ENCODE data around the gene LCK.
"Not testable (repeated sequence)": the region's sequence is repeated elsewhere in the genome, so short reads cannot be mapped to it uniquely, and the experiment has no call there.

The LCK gene

GRCh38 chr1:32289256-32289655 lies 38.2 kb downstream of the LCK start:
- H3K4me3 ChIP-seq (replicated peaks; ENCODE audit: low read depth, low read length), result no peak overlapping the region
- peaks cover 6% of the 10 kb centered on the region for H3K36me3 ChIP-seq (ENCODE audit: control insufficient read depth, insufficient read depth, low read length)
- no peak for DNase-seq (ENCODE audit: extremely low read depth, insufficient read length)
- TF ChIP-seq CTCF (IDR thresholded peaks at IDR 0.05; ENCODE audit: insufficient read depth, low read length, poor library complexity, severe bottlenecking), result no peak
- H3K27me3 ChIP-seq (replicated peaks; ENCODE audit: control insufficient read depth, insufficient read depth, low read length), result no peaks in the 10 kb centered on the region

- Histone ChIP-seq H3K27me3 (replicated peaks; ENCODE audit: control insufficient read depth, insufficient read depth, low read length) (no peaks in the 10 kb centered on the region), H3K4me3 (replicated peaks; ENCODE audit: low read depth, low read length) (peak overlapping the region; percentile 59), H3K36me3 (ENCODE audit: control insufficient read depth, insufficient read depth, low read length) (0 out of 2 replicates have a peak, but pooled peaks cover 2% of the 10 kb centered on the region)
- DNase-seq (ENCODE audit: extremely low read depth, insufficient read length), result no peak
- TF ChIP-seq CTCF (IDR thresholded peaks at IDR 0.05; ENCODE audit: insufficient read depth, low read length, poor library complexity, severe bottlenecking), result no peak
Observed at GRCh38 chr1:32291145-32291707, 40.2 kb downstream of the LCK start.

GRCh38 chr1:32291708-32292538 lies 40.9 kb downstream of the LCK start, which contains the start of gene HDAC1:
TSS of gene HDAC1 (plus strand) at chr1:32292083. CDS start at chr1:32292170, 87 bp downstream.
- peaks cover 3% of the 10 kb centered on the region; the same call in 1 of the 2 replicates for H3K36me3 ChIP-seq (ENCODE audit: control insufficient read depth, insufficient read depth, low read length)
- TF ChIP-seq CTCF (IDR thresholded peaks at IDR 0.05; ENCODE audit: insufficient read depth, low read length, poor library complexity, severe bottlenecking), result no peak
- H3K27me3 ChIP-seq (replicated peaks; ENCODE audit: control insufficient read depth, insufficient read depth, low read length), result no peaks in the 10 kb centered on the region
- peak within 1 kb of the TSS; percentile 96 for H3K4me3 ChIP-seq (replicated peaks; ENCODE audit: low read depth, low read length)
- DNase-seq (ENCODE audit: extremely low read depth, insufficient read length), result peak; percentile 99

- H3K36me3 ChIP-seq (ENCODE audit: control insufficient read depth, insufficient read depth, low read length), result peaks cover 10% of the 10 kb centered on the region
- H3K4me3 ChIP-seq (replicated peaks; ENCODE audit: low read depth, low read length); H3K27me3 ChIP-seq (replicated peaks; ENCODE audit: control insufficient read depth, insufficient read depth, low read length); DNase-seq (ENCODE audit: extremely low read depth, insufficient read length): not testable (repeated sequence)
Observed at GRCh38 chr1:32298211-32298610, 47.1 kb downstream of the LCK start.

GRCh38 chr1:32299327-32299726 lies 48.3 kb downstream of the LCK start:
- peaks cover 16% of the 10 kb centered on the region for H3K36me3 ChIP-seq (ENCODE audit: control insufficient read depth, insufficient read depth, low read length)

More at GRCh38 chr1:32299327-32299726, 48.3 kb downstream of the LCK start:
- no peak for DNase-seq (ENCODE audit: extremely low read depth, insufficient read length)
- no peak for TF ChIP-seq CTCF (IDR thresholded peaks at IDR 0.05; ENCODE audit: insufficient read depth, low read length, poor library complexity, severe bottlenecking)
- Histone ChIP-seq H3K4me3 (replicated peaks; ENCODE audit: low read depth, low read length) (no peak overlapping the region), H3K27me3 (replicated peaks; ENCODE audit: control insufficient read depth, insufficient read depth, low read length) (no peaks in the 10 kb centered on the region)

All from GM06990 (cell line).